Measurements from ENCODE around the gene LRP1B. TPM values are rescaled to one million over a fixed set of nuclear protein-coding genes. Genes with fewer than 3 reads are reported as not detected.

Gene LRP1B
- total and polyA plus RNA-seq, 2 of the 8 experiments (the other 6 are each of a cell fraction or from before 2014, with no cell fraction given): 0.03 TPM; not detected in 1

- no peak overlapping the region for H3K14ac ChIP-seq (ENCODE audit: insufficient read length)
- H3K23me2 ChIP-seq (ENCODE audit: low read depth, low read length): no peaks in the 10 kb centered on the region; the same call in 1 of the 2 replicates
- H3K27ac ChIP-seq (ENCODE audit: low read depth, low read length): no peak overlapping the region
- H3K18ac ChIP-seq (ENCODE audit: extremely low read depth, low read length): no peak overlapping the region
- no peak overlapping the region for H4K5ac ChIP-seq (ENCODE audit: insufficient read length, low read depth, low read length)
- no peaks in the 10 kb centered on the region for H3K27me3 ChIP-seq (replicated peaks in 1 of 4; ENCODE audit: control insufficient read depth in 3 of 4, extremely low read depth in 1 of 4, insufficient read depth in 3 of 4, low read length in 3 of 4)
- DNase-seq (ENCODE audit: low read depth in 1 of 2, low spot score in 2 of 2): no peak
- H3K23ac ChIP-seq (ENCODE audit: insufficient read length): no peak overlapping the region
- no peak overlapping the region for H4K8ac ChIP-seq (ENCODE audit: extremely low read depth, insufficient read depth, low read length)
- FAIRE-seq: no peak
- H3K56ac ChIP-seq (replicated peaks; ENCODE audit: insufficient read length, low read depth, low read length): no peak overlapping the region
- H2AFZ ChIP-seq (ENCODE audit: low read length): no peak overlapping the region; the same call in 1 of the 2 replicates
- no peak overlapping the region for H3K9ac ChIP-seq (replicated peaks in 1 of 4; ENCODE audit: extremely low read depth in 1 of 4, low read depth in 3 of 4, low read length in 3 of 4)
- H3K4me3 ChIP-seq (ENCODE audit: extremely low read depth in 1 of 4, insufficient read depth in 2 of 4, low read depth in 3 of 4, low read length in 4 of 4): no peak overlapping the region
- H3K4me2 ChIP-seq (ENCODE audit: insufficient read depth in 1 of 2, low read depth in 2 of 2, low read length in 2 of 2): no peak overlapping the region
- H3K79me2 ChIP-seq (ENCODE audit: control insufficient read depth in 1 of 2, insufficient read depth in 2 of 2, low read length in 2 of 2): no peaks in the 10 kb centered on the region
- no peaks in the 10 kb centered on the region for H3K4me1 ChIP-seq (replicated peaks in 1 of 4; ENCODE audit: control insufficient read depth in 3 of 4, insufficient read depth in 4 of 4, low read length in 3 of 4)
- no peaks in the 10 kb centered on the region for H3K36me3 ChIP-seq (ENCODE audit: control insufficient read depth in 2 of 4, insufficient read depth in 4 of 4, low read length in 3 of 4)
- ChIA-PET POLR2A (ENCODE audit: partially characterized antibody) (no interaction called here), CTCF (ENCODE audit: partially characterized antibody) (no interaction called here)
- no peak overlapping the region for H4K91ac ChIP-seq (replicated peaks; ENCODE audit: insufficient read length, low read length)
- H2BK12ac ChIP-seq (ENCODE audit: low read depth, low read length): no peak overlapping the region
- H2BK120ac ChIP-seq (replicated peaks; ENCODE audit: low read depth, low read length): no peak overlapping the region
- no peak overlapping the region for H2AK5ac ChIP-seq (ENCODE audit: low read depth, low read length)
- no peak overlapping the region for H2BK5ac ChIP-seq (ENCODE audit: low read depth, low read length)
- H3K9me3 ChIP-seq (ENCODE audit: insufficient read depth in 2 of 2, low read depth in 1 of 2, low read length in 1 of 2): no peaks in the 10 kb centered on the region
- WGBS, 2 experiments (ENCODE audit: extremely low coverage in 1 of 2, insufficient coverage in 1 of 2, insufficient read length in 1 of 2, insufficient replicate concordance in 2 of 2, low coverage in 1 of 2, low lambda C conversion rate in 2 of 2, missing lambda C conversion rate in 1 of 2): 94% methylated on average over 3 of the region's 3 CpGs; no CpG with 5 or more reads in 1 of the 2 experiments
- H2BK20ac ChIP-seq (ENCODE audit: low read length): no peak overlapping the region
- no peak overlapping the region for H2BK15ac ChIP-seq (ENCODE audit: low read length)
- no peaks in the 10 kb centered on the region for H3K79me1 ChIP-seq (ENCODE audit: low read depth, low read length)
- H3K4ac ChIP-seq (replicated peaks; ENCODE audit: insufficient read length, low read depth, low read length): no peak overlapping the region
- H4K20me1 ChIP-seq (replicated peaks in 1 of 2; ENCODE audit: control insufficient read depth in 1 of 2, insufficient read depth in 2 of 2, low read length in 2 of 2): no peaks in the 10 kb centered on the region
- TF ChIP-seq RNF2 (IDR thresholded peaks at IDR 0.05; ENCODE audit: borderline replicate concordance, low read depth, low read length, missing control alignments, poor library complexity, severe bottlenecking): no peak
- no peak for TF ChIP-seq TEAD4 (IDR thresholded peaks at IDR 0.05; ENCODE audit: low read depth, low read length)
- no peak for TF ChIP-seq SUZ12 (IDR thresholded peaks at IDR 0.05; ENCODE audit: low read length)
- no peak for TF ChIP-seq EZH2 (IDR thresholded peaks at IDR 0.05; ENCODE audit: low read depth, low read length, severe bottlenecking)
- TF ChIP-seq NANOG (IDR thresholded peaks at IDR 0.05; ENCODE audit: insufficient read depth, low read depth, low read length, poor library complexity, severe bottlenecking): no peak
- no peak for TF ChIP-seq HDAC2 (IDR thresholded peaks at IDR 0.05; ENCODE audit: borderline replicate concordance in 1 of 2, low read depth in 2 of 2, low read length in 2 of 2)
- TF ChIP-seq RAD21 (IDR thresholded peaks at IDR 0.05 in 1 of 2, conservative IDR thresholded peaks at IDR 0.05 in 1 of 2; ENCODE audit: low read depth in 2 of 2, low read length in 2 of 2): no peak
- no peak for TF ChIP-seq EGR1 (IDR thresholded peaks at IDR 0.05; ENCODE audit: borderline replicate concordance, low read depth, low read length)
- no peak for TF ChIP-seq BRCA1 (IDR thresholded peaks at IDR 0.05; ENCODE audit: low read depth, low read length)
- TF ChIP-seq TAF1 (IDR thresholded peaks at IDR 0.05; ENCODE audit: low read depth, low read length): no peak
- no peak for TF ChIP-seq SIN3A (conservative IDR thresholded peaks at IDR 0.05 in 1 of 2, IDR thresholded peaks at IDR 0.05 in 1 of 2; ENCODE audit: low read depth in 1 of 2, low read length in 2 of 2)
- no peak for TF ChIP-seq SP4 (IDR thresholded peaks at IDR 0.05; ENCODE audit: low read length)
- no peak for TF ChIP-seq POU5F1 (IDR thresholded peaks at IDR 0.05; ENCODE audit: low read depth, low read length)
Measured at GRCh38 chr2:140711867-140712266, 1418.9 kb downstream of the LRP1B start.

All from H1 (cell line).